ENCODE results near the gene PPP1R1C. TPM values are rescaled to one million over a fixed set of nuclear protein-coding genes. Genes with fewer than 3 reads are reported as not detected.

PPP1R1C gene
- polyA plus RNA-seq, 1 experiment: 0.41 TPM

DNA sequence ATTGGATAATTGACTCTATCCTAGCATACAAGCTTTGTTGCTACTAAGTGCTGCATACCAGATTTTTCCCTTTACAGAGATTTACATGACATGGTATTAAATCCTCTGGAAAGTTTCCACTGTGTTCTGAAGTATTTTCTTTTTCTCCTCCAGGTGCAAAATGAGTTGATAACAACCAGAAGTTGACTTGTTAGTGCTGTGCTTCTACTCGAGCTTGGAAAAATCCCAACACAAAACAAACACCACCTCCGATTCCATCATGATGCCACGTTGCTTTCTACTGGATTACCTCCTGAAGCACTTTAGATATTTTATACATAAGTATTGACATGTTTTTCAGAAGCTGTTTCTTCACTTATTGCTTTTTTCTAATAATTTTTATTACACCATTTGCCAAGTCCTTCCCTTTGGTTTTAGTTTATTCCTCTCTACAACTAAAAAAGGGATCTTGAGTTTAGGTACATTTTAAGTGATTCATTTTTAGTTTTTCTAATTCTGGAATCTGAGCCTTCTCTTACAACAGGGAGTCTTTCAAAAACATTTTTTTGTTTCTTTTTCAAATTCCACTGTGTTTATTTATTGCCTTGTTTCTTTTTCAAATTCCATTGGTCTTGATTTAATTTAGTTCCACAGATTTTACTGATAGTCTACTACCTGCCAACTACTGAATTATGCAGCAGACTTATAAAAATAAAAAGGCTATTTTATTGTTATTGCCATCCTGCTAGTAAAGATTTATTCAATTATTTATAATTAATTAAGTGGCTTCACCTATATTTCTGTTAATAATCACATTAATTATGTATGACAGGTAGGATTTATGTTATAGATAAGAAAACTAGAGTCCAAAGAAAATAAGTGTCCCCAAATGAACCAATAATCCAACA lies 143.4 kb downstream of the PPP1R1C start:
- Histone ChIP-seq H3K27me3 (ENCODE audit: control insufficient read depth, insufficient read depth, low read length) (no peaks in the 10 kb centered on the region), H3K4me3 (ENCODE audit: low read depth, low read length) (no peak overlapping the region), H3K27ac (ENCODE audit: low read depth, low read length) (no peak overlapping the region), H3K9me3 (ENCODE audit: control insufficient read depth, insufficient read depth, low read length) (no peaks in the 10 kb centered on the region)
- no peak for DNase-seq (ENCODE audit: low read depth, low spot score)
- ChIA-PET POLR2A (no interaction called here), CTCF (no interaction called here)
- no peak for TF ChIP-seq CTCF (IDR thresholded peaks at IDR 0.05; ENCODE audit: low read depth, low read length)

- TF ChIP-seq CTCF (IDR thresholded peaks at IDR 0.05; ENCODE audit: low read depth, low read length): peak; percentile 68
- ChIA-PET POLR2A (interaction anchor here (0.6 kb wide), 1 partner anchor 178 kb away, joined by 4 read pairs; no protein-coding TSS in a partner anchor), CTCF (interaction anchor here (0.6 to 4.3 kb wide), 22 partner anchors 9 to 1148 kb away, joined by 3 to 35 read pairs (median 4); no protein-coding TSS in a partner anchor)
- DNase-seq (ENCODE audit: low read depth, low spot score): no peak
- H3K27ac ChIP-seq (ENCODE audit: low read depth, low read length): no peak overlapping the region
- no peaks in the 10 kb centered on the region for H3K9me3 ChIP-seq (ENCODE audit: control insufficient read depth, insufficient read depth, low read length)
- no peak overlapping the region for H3K4me3 ChIP-seq (ENCODE audit: low read depth, low read length)
- no peaks in the 10 kb centered on the region for H3K27me3 ChIP-seq (ENCODE audit: control insufficient read depth, insufficient read depth, low read length)
Observed at GRCh38 chr2:182132605-182133004, 147.0 kb downstream of the PPP1R1C start.

DNA sequence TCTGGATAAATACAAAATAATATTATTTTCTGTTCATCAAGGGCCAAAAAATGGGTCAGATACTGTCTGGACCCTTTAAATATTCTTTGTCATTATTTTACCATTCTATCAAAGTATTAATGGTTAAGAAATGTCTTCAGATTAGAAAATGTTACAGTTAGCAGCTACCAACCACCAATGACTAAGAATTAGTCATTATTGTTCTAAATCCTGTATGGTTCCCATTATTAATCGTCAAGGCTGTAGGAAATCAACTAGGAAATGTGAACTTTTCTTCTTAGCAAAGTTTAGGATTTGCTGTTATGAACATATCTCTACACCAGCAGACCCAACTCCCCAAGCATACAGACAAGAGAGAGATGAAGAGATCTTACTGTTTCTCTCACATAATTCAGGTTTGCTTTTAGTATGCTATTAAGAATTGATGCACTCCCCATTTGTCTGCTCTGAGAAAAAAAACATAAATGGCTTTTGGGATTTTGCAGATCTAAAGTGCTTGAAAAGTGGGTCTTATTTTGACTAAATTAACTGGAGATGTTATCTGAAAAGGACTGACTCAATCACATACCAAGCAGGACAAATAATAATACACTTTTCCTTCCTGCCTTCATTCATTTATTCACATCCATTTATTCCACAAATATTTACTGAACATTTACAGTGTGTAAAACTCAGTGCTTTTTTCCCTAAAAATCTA lies 147.7 kb downstream of the PPP1R1C start:
- POLR2A ChIA-PET: no interaction called here

GRCh38 chr2:182134201-182134600 lies 148.5 kb downstream of the PPP1R1C start:
- TF ChIP-seq CTCF (IDR thresholded peaks at IDR 0.05; ENCODE audit: low read depth, low read length): no peak
- POLR2A ChIA-PET: no interaction called here
- no peak for DNase-seq (ENCODE audit: low read depth, low spot score)
- H3K27ac ChIP-seq (ENCODE audit: low read depth, low read length): no peak overlapping the region
- H3K9me3 ChIP-seq (ENCODE audit: control insufficient read depth, insufficient read depth, low read length): no peaks in the 10 kb centered on the region
- no peak overlapping the region for H3K4me3 ChIP-seq (ENCODE audit: low read depth, low read length)
- CTCF ChIA-PET: interaction anchor here (0.6 to 4.3 kb wide), 4 partner anchors 21 to 515 kb away, joined by 3 to 35 read pairs (median 14); no protein-coding TSS in a partner anchor
- no peaks in the 10 kb centered on the region for H3K27me3 ChIP-seq (ENCODE audit: control insufficient read depth, insufficient read depth, low read length)

More for the DNA sequence above, 147.7 kb downstream of the PPP1R1C start:
- Histone ChIP-seq H3K27ac (ENCODE audit: low read depth, low read length) (no peak overlapping the region), H3K27me3 (ENCODE audit: control insufficient read depth, insufficient read depth, low read length) (no peaks in the 10 kb centered on the region), H3K4me3 (ENCODE audit: low read depth, low read length) (no peak overlapping the region), H3K9me3 (ENCODE audit: control insufficient read depth, insufficient read depth, low read length) (no peaks in the 10 kb centered on the region)
- DNase-seq (ENCODE audit: low read depth, low spot score): no peak
- CTCF ChIA-PET: interaction anchor here (0.6 to 4.3 kb wide), 19 partner anchors 8 to 1149 kb away, joined by 3 to 35 read pairs (median 4); no protein-coding TSS in a partner anchor
- no peak for TF ChIP-seq CTCF (IDR thresholded peaks at IDR 0.05; ENCODE audit: low read depth, low read length)

Measured in AG04450 (cell line).